Stimulated activated naive CD8-positive, alpha-beta T cell treated with anti-CD3 and anti-CD28 coated beads, Interleukin-15, Interleukin-2, amounts not matched to agents 100 ng/mL and 50 ng/mL, for 24 hours (primary cell): ENCODE data around the gene ACSS1.
A peak's percentile ranks its signal among the peaks of the same experiment; 100 is the strongest.

ENCODE experiments used
- H3K27ac Mint-ChIP-seq: one replicate; pipeline ENCODE4 v1.8.0; 2021; ENCODE audit warnings: mild to moderate bottlenecking, mixed read lengths
- H3K27me3 Mint-ChIP-seq: one replicate; pipeline ENCODE4 v1.8.0; 2021; ENCODE audit warnings: mixed read lengths
- H3K36me3 Mint-ChIP-seq: one replicate; pipeline ENCODE4 v1.8.0; 2021; ENCODE audit warnings: low read depth, mixed read lengths
- H3K4me1 Mint-ChIP-seq: one replicate; pipeline ENCODE4 v1.8.0; 2021; ENCODE audit warnings: low read depth, mixed read lengths
- H3K4me3 Mint-ChIP-seq: one replicate; pipeline ENCODE4 v1.8.0; 2021; ENCODE audit warnings: mild to moderate bottlenecking, mixed read lengths
- H3K9me3 Mint-ChIP-seq: one replicate; pipeline ENCODE4 v1.8.0; 2021; ENCODE audit warnings: mixed read lengths

Gene ACSS1

GRCh38 chr20:24958506-24959385, 99.2 kb downstream of the ACSS1 start:
- Mint-ChIP-seq H3K4me3 (no peak overlapping the region), H3K9me3 (no peaks in the 10 kb centered on the region), H3K27me3 (no peaks in the 10 kb centered on the region), H3K27ac (no peak overlapping the region), H3K36me3 (peaks cover 60% of the 10 kb centered on the region), H3K4me1 (peaks cover 39% of the 10 kb centered on the region)

- Mint-ChIP-seq H3K4me3 (no peak overlapping the region), H3K27ac (peak overlapping the region; percentile 67), H3K9me3 (no peaks in the 10 kb centered on the region), H3K36me3 (peaks cover 51% of the 10 kb centered on the region), H3K4me1 (peaks cover 49% of the 10 kb centered on the region), H3K27me3 (no peaks in the 10 kb centered on the region)
Measured at GRCh38 chr20:24957326-24958016, 100.5 kb downstream of the ACSS1 start.
